OCI-LY7 (cell line): ENCODE results near the gene UQCR10.

Source experiments
- EZH2phosphoT487 ChIP-seq: fragments of 200-600 bp; sonication (generic); IDR thresholded peaks from 2 replicates; pipeline ENCODE4 v1.6.1; 2018; ENCODE audit warnings: low read depth, borderline replicate concordance, mild to moderate bottlenecking, mixed run types, antibody characterized with exemption, low read length, moderate library complexity, mixed read lengths
- TF ChIP-seq, protein P1 (sequence below): fragments of 200-600 bp; sonication (generic); conservative IDR thresholded peaks from 2 replicates; pipeline ENCODE4 v1.5.1; 2014; ENCODE audit warnings: mild to moderate bottlenecking, antibody characterized with exemption, low read length, moderate library complexity, mixed read lengths

DNA sequence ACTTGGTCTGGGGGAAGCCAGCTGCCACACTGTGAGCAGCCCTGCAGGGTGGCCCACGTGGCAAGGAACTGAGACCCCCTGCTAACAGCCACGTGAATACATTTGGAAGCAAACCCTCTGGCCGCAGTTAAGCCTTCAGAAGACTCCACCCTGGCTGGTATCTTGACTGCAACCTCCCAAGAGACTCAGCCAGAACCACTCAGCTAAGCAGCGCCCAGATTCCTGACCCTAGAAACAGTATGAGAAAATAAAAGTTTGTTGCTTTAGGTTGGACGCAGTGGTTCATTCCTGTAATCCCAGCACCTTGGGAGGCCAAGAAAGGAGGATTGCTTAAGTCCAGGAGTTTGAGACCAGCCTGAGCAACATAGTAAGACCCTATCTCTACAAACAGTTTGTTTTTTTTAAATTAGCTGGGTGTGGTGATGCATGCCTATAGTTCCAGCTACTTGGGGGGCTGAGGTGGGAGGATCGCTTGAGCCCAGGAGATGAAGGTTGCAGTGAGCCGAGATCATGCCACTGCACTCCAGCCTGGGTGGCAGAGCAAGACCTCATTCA, 9.0 kb upstream of the UQCR10 start:
- TF ChIP-seq, protein P1, sequence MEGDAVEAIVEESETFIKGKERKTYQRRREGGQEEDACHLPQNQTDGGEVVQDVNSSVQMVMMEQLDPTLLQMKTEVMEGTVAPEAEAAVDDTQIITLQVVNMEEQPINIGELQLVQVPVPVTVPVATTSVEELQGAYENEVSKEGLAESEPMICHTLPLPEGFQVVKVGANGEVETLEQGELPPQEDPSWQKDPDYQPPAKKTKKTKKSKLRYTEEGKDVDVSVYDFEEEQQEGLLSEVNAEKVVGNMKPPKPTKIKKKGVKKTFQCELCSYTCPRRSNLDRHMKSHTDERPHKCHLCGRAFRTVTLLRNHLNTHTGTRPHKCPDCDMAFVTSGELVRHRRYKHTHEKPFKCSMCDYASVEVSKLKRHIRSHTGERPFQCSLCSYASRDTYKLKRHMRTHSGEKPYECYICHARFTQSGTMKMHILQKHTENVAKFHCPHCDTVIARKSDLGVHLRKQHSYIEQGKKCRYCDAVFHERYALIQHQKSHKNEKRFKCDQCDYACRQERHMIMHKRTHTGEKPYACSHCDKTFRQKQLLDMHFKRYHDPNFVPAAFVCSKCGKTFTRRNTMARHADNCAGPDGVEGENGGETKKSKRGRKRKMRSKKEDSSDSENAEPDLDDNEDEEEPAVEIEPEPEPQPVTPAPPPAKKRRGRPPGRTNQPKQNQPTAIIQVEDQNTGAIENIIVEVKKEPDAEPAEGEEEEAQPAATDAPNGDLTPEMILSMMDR, result no peak
- TF ChIP-seq EZH2phosphoT487, result no peak
